Upper lobe of right lung (tissue), 1 donor: ENCODE measurements around the gene ZNF559. TPM values are rescaled to one million over a fixed set of nuclear protein-coding genes. Genes with fewer than 3 reads are reported as not detected.

Source experiments
- ATAC-seq: fragments of 200-7000 bp; cut with Tn5 transposase; one replicate; pipeline ENCODE4 v1.9.1; 2020; ENCODE audit warnings: mild to moderate bottlenecking, moderate library complexity
- DNase-seq: peaks from one replicate; pipeline ENCODE4 v3.0.0-alpha.2; 2020
- H3K27ac ChIP-seq: fragments of 200-600 bp; one replicate; pipeline ENCODE4 v1.8.0; 2022
- H3K27me3 ChIP-seq: fragments of 200-600 bp; one replicate; pipeline ENCODE4 v1.8.0; 2022; ENCODE audit warnings: mild to moderate bottlenecking
- H3K36me3 ChIP-seq: fragments of 200-600 bp; one replicate; pipeline ENCODE4 v1.8.0; 2022
- H3K4me1 ChIP-seq: fragments of 200-600 bp; one replicate; pipeline ENCODE4 v1.8.0; 2022
- H3K4me3 ChIP-seq: fragments of 200-600 bp; one replicate; pipeline ENCODE4 v1.8.0; 2022; ENCODE audit warnings: mild to moderate bottlenecking
- H3K9me3 ChIP-seq: fragments of 200-600 bp; one replicate; pipeline ENCODE4 v1.8.0; 2022
- intact Hi-C: fragments of 100-400 bp; cut with DNase I; formaldehyde crosslinking; loops from one replicate; pipeline ENCODE4 v1.11.0; 2022
- total RNA-seq: library from RNA; stranded (reverse); fragmentation: NEBNext Ultra II Directional; extraction: Animal tissue kit (Norgen Biotek cat#: 25700); gene quantifications from one replicate; pipeline ENCODE4 v1.2.1, GENCODE V29; 2021
- TF ChIP-seq, protein P1 (sequence below): fragments of 200-600 bp; IDR thresholded peaks from one replicate; pipeline ENCODE4 v1.8.0; 2022; ENCODE audit warnings: antibody characterized with exemption
- donor health status: DM: no; HTN: yes; CAD: no; lungs with severe emphysema.

Gene ZNF559
- total RNA-seq, 1 donor from 2014 or later, result 21.2 TPM

DNA sequence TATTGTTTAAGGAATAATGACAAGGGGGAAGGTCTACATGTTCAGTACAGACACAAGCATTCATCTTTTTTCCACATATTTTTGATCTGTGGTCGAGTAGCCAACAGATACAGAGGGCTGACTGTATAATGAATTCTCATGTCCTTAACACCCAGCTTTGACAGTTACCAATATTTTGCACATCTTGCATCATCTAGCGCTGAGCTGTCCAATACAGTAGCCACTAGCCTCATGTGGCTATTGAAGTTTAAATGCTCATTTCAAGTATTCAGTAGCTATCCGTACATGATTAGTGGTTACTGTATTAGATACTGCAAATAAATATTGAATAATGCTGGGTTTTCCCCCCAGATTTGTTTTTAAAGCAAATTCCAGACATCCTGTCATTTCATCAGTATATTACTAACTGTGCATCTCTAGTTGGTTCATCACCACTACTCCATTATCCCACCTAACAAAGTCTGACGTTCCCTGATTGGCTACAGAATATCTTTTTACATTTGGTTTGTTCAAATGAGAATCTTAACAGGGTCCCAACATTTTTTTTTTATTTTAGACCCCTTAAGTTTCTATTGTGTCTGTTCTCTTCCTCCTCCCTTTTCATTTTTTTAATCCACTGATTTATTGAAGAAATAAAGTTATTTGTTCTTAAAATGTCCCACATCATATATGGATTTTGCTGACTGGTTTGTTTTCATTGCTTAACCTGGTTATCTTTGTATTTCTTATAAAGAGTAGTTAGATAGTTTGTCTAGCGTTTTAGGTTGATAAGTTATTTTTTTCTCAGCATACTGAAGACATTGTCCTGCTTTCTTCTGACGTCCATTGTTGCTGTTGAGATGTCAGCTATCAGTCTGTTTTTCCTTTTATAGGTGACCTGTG is 47.0 kb downstream of the ZNF559 start:
- TF ChIP-seq, protein P1, sequence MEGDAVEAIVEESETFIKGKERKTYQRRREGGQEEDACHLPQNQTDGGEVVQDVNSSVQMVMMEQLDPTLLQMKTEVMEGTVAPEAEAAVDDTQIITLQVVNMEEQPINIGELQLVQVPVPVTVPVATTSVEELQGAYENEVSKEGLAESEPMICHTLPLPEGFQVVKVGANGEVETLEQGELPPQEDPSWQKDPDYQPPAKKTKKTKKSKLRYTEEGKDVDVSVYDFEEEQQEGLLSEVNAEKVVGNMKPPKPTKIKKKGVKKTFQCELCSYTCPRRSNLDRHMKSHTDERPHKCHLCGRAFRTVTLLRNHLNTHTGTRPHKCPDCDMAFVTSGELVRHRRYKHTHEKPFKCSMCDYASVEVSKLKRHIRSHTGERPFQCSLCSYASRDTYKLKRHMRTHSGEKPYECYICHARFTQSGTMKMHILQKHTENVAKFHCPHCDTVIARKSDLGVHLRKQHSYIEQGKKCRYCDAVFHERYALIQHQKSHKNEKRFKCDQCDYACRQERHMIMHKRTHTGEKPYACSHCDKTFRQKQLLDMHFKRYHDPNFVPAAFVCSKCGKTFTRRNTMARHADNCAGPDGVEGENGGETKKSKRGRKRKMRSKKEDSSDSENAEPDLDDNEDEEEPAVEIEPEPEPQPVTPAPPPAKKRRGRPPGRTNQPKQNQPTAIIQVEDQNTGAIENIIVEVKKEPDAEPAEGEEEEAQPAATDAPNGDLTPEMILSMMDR, result no peak
- ATAC-seq, result no peak
- no peak overlapping the region for H3K4me3 ChIP-seq
- H3K4me1 ChIP-seq, result no peaks in the 10 kb centered on the region
- no peaks in the 10 kb centered on the region for H3K27me3 ChIP-seq
- H3K9me3 ChIP-seq, result peaks cover 88% of the 10 kb centered on the region
- H3K36me3 ChIP-seq, result no peaks in the 10 kb centered on the region
- intact Hi-C loops, result no loop called here
- DNase-seq, result no peak
- H3K27ac ChIP-seq, result no peak overlapping the region

DNA sequence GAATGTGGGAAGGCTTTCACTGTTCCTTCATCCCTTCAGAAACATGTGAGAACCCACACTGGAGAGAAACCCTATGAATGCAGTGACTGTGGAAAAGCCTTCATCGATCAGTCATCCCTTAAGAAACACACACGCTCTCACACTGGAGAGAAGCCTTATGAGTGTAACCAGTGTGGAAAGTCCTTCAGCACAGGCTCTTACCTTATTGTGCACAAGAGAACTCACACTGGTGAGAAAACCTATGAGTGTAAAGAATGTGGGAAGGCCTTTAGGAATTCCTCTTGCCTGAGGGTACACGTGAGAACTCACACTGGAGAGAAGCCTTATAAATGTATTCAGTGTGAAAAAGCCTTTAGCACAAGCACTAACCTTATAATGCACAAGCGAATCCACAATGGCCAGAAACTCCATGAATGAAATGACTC is 57.4 kb downstream of the ZNF559 start:
- intact Hi-C loops, result loop anchor here (5.0 kb wide), 1 partner anchor 61 kb away; no protein-coding TSS in a partner anchor
- no peaks in the 10 kb centered on the region for H3K27me3 ChIP-seq
- no peak overlapping the region for H3K4me3 ChIP-seq
- no peaks in the 10 kb centered on the region for H3K4me1 ChIP-seq
- no peak for ATAC-seq
- TF ChIP-seq, protein P1, result no peak
- H3K36me3 ChIP-seq, result peaks cover 40% of the 10 kb centered on the region
- peaks cover 100% of the 10 kb centered on the region for H3K9me3 ChIP-seq
- DNase-seq, result no peak
- H3K27ac ChIP-seq, result no peak overlapping the region

Other genes with a start within 250 kb of the ZNF559 start
- not detected for gene OR1M1, start 237.1 kb upstream of the ZNF559 start, total RNA-seq
- not detected for gene OR7G2, start 216.7 kb upstream of the ZNF559 start, total RNA-seq
- gene OR7G1, start 208.4 kb upstream of the ZNF559 start, total RNA-seq, result not detected
- gene OR7G3, start 197.2 kb upstream of the ZNF559 start, total RNA-seq, result not detected
- gene ZNF317, start 183.8 kb upstream of the ZNF559 start, total RNA-seq, result 28.2 TPM
- 0.52 TPM for gene OR7D2, start 145.2 kb upstream of the ZNF559 start, total RNA-seq
- gene OR7D4, start 104.6 kb upstream of the ZNF559 start, total RNA-seq, result not detected
- gene OR7E24, start 73.2 kb upstream of the ZNF559 start, total RNA-seq, result not detected
- gene ZNF699, start 14.3 kb upstream of the ZNF559 start, total RNA-seq, result 5.3 TPM
- 3.3 TPM for gene ZNF177, start 38.8 kb downstream of the ZNF559 start, total RNA-seq
- 24.5 TPM for gene ZNF266, start 111.4 kb downstream of the ZNF559 start, total RNA-seq
- gene ZNF560, start 174.4 kb downstream of the ZNF559 start, total RNA-seq, result not detected
- gene ZNF426, start 214.5 kb downstream of the ZNF559 start, total RNA-seq, result 15.3 TPM